ENCODE measurements around the gene CCDC85C.

Gene CCDC85C

DNA sequence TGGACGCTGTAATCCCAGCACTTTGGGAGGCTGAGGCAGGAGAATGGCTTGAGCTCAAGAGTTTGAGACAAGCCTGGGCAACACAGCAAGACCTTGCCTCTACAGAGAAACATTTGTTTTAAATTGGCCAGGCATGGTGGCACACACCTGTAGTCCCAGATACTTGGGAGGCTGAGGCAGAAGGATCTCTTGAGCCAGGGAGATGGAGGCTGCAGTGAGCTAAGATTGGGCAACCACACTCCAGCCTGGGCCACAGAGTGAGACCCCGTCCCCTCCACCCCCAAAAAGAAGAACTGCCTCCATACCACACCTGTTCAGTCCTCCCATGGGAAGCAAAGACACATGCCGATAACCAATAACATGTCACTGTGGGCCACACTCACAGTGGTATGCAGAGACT is 19.2 kb downstream of the CCDC85C start:
- no peaks in the 10 kb centered on the region for H3K36me3 ChIP-seq
- TF ChIP-seq, protein P1, sequence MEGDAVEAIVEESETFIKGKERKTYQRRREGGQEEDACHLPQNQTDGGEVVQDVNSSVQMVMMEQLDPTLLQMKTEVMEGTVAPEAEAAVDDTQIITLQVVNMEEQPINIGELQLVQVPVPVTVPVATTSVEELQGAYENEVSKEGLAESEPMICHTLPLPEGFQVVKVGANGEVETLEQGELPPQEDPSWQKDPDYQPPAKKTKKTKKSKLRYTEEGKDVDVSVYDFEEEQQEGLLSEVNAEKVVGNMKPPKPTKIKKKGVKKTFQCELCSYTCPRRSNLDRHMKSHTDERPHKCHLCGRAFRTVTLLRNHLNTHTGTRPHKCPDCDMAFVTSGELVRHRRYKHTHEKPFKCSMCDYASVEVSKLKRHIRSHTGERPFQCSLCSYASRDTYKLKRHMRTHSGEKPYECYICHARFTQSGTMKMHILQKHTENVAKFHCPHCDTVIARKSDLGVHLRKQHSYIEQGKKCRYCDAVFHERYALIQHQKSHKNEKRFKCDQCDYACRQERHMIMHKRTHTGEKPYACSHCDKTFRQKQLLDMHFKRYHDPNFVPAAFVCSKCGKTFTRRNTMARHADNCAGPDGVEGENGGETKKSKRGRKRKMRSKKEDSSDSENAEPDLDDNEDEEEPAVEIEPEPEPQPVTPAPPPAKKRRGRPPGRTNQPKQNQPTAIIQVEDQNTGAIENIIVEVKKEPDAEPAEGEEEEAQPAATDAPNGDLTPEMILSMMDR (IDR thresholded peaks at IDR 0.05): no peak
- no peaks in the 10 kb centered on the region for H3K4me1 ChIP-seq (ENCODE audit: control insufficient read depth in 1 of 2, insufficient read depth in 1 of 2, low read depth in 1 of 2, low read length in 1 of 2)
- no peak overlapping the region for H3K27ac ChIP-seq
- H3K4me3 ChIP-seq (ENCODE audit: low read depth in 1 of 2, low read length in 1 of 2): no peak overlapping the region
- no peaks in the 10 kb centered on the region for H3K9me3 ChIP-seq
- peaks cover 8% of the 10 kb centered on the region for H3K27me3 ChIP-seq

- no peaks in the 10 kb centered on the region for H3K4me1 ChIP-seq (ENCODE audit: control insufficient read depth in 1 of 2, insufficient read depth in 1 of 2, low read depth in 1 of 2, low read length in 1 of 2)
- H3K4me3 ChIP-seq (ENCODE audit: low read depth in 1 of 2, low read length in 1 of 2): no peak overlapping the region
- no peaks in the 10 kb centered on the region for H3K9me3 ChIP-seq
- TF ChIP-seq, protein P1 (IDR thresholded peaks at IDR 0.05): no peak
- H3K27me3 ChIP-seq: no peaks in the 10 kb centered on the region
- no peak overlapping the region for H3K27ac ChIP-seq
- H3K36me3 ChIP-seq: no peaks in the 10 kb centered on the region
These were observed 22.1 kb downstream of the CCDC85C start for GRCh38 chr14:99581938-99582337.

- Histone ChIP-seq H3K36me3 (no peaks in the 10 kb centered on the region), H3K27me3 (no peaks in the 10 kb centered on the region), H3K27ac (no peak overlapping the region), H3K4me3 (ENCODE audit: low read depth in 1 of 2, low read length in 1 of 2) (no peak overlapping the region), H3K9me3 (no peaks in the 10 kb centered on the region), H3K4me1 (ENCODE audit: control insufficient read depth in 1 of 2, insufficient read depth in 1 of 2, low read depth in 1 of 2, low read length in 1 of 2) (no peaks in the 10 kb centered on the region)
- TF ChIP-seq, protein P1 (IDR thresholded peaks at IDR 0.05): no peak
These were observed 22.6 kb downstream of the CCDC85C start for GRCh38 chr14:99581374-99581773.

DNA sequence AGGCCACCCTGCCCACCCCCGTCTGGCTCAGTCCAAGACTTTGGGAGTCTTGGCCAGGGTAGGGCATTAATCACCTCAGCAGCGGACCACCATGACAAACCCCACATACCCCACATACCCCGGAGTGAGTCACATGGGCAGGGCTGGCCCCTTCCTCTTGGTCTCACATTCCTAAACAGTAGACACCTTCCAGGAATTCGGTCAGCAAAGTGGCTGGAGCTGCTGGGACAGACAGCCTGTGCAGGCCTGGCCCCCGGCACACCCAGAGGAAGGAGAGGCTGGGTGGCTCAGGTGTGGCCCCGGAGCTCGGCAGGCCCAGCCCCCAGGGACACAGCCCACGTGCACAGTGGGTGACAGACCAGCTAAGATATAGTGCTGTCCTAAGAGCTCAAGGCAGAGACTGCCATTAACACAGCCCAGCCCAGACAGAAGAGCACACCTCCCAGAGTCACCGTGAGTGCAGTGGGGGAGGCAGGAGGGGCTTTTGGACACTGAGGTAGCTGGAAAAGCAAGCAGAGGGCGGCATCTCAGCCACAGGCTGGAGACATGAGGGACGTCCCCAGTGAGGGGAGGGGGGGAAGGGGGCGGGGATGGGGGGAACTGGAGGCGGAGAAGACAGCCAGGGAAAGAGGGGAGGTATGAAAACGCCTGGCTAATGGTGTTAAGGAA is 24.0 kb downstream of the CCDC85C start:
- Histone ChIP-seq H3K9me3 (no peaks in the 10 kb centered on the region), H3K4me3 (ENCODE audit: low read depth in 1 of 2, low read length in 1 of 2) (no peak overlapping the region), H3K36me3 (no peaks in the 10 kb centered on the region), H3K27me3 (no peaks in the 10 kb centered on the region), H3K27ac (no peak overlapping the region), H3K4me1 (ENCODE audit: control insufficient read depth in 1 of 2, insufficient read depth in 1 of 2, low read depth in 1 of 2, low read length in 1 of 2) (no peaks in the 10 kb centered on the region)
- TF ChIP-seq, protein P1 (IDR thresholded peaks at IDR 0.05): no peak

GRCh38 chr14:99579120-99579836 is 24.7 kb downstream of the CCDC85C start:
- no peaks in the 10 kb centered on the region for H3K36me3 ChIP-seq
- no peaks in the 10 kb centered on the region for H3K27me3 ChIP-seq
- H3K27ac ChIP-seq: no peak overlapping the region
- H3K9me3 ChIP-seq: no peaks in the 10 kb centered on the region
- TF ChIP-seq, protein P1 (IDR thresholded peaks at IDR 0.05): no peak
- H3K4me3 ChIP-seq (ENCODE audit: low read depth in 1 of 2, low read length in 1 of 2): no peak overlapping the region
- H3K4me1 ChIP-seq (ENCODE audit: control insufficient read depth in 1 of 2, insufficient read depth in 1 of 2, low read depth in 1 of 2, low read length in 1 of 2): no peaks in the 10 kb centered on the region

Measured in neutrophil (primary cell).